Osteoblast (primary cell): ENCODE data around the gene HHAT. TPM values are rescaled to one million over a fixed set of nuclear protein-coding genes. Genes with fewer than 3 reads are reported as not detected.
"Not testable (repeated sequence)": the region's sequence is repeated elsewhere in the genome, so short reads cannot be mapped to it uniquely, and the experiment has no call there.

ENCODE experiments used
- DNase-seq: peaks from one replicate; pipeline ENCODE4 v3.0.0; 2011; ENCODE audit warnings: low spot score, mixed read lengths; ENCODE audit not compliant: insufficient read length; ENCODE audit errors: missing footprints
- H2AFZ ChIP-seq: 2 replicates; pipeline ENCODE4 v1.6.0; 2011; ENCODE audit warnings: mild to moderate bottlenecking, low read length
- H3K27ac ChIP-seq: 2 replicates; pipeline ENCODE4 v1.5.1; 2011; ENCODE audit warnings: mild to moderate bottlenecking, low read depth, low read length, moderate library complexity
- H3K27me3 ChIP-seq: 2 replicates; pipeline ENCODE4 v1.6.0; 2012; ENCODE audit warnings: mild to moderate bottlenecking, control low read depth, inconsistent platforms, low read length, moderate library complexity; ENCODE audit not compliant: insufficient read depth
- H3K36me3 ChIP-seq: 2 replicates; pipeline ENCODE4 v1.5.1; 2011; ENCODE audit warnings: mild to moderate bottlenecking, low read length, control low read depth, moderate library complexity; ENCODE audit not compliant: insufficient read depth
- H3K4me1 ChIP-seq: 2 replicates; pipeline ENCODE4 v1.5.1; 2011; ENCODE audit warnings: mild to moderate bottlenecking, low read length, control low read depth, moderate library complexity; ENCODE audit not compliant: insufficient read depth
- H3K4me2 ChIP-seq: 2 replicates; pipeline ENCODE4 v1.6.0; 2011; ENCODE audit warnings: mild to moderate bottlenecking, low read length; ENCODE audit not compliant: insufficient read depth
- H3K4me3 ChIP-seq: fragments of 200-600 bp; sonication (generic); 3 replicates; pipeline ENCODE4 v1.5.1; 2012; ENCODE audit warnings: mild to moderate bottlenecking, low read length, inconsistent platforms; ENCODE audit not compliant: insufficient read depth
- H3K79me2 ChIP-seq: 2 replicates; pipeline ENCODE4 v1.6.0; 2012; ENCODE audit warnings: mild to moderate bottlenecking, low read length, control low read depth, inconsistent platforms; ENCODE audit not compliant: insufficient read depth
- H3K9me3 ChIP-seq: 2 replicates; pipeline ENCODE4 v1.5.1; 2011; ENCODE audit warnings: low read depth, low read length, control low read depth
- H4K20me1 ChIP-seq: 2 replicates; pipeline ENCODE4 v1.6.0; 2012; ENCODE audit warnings: mild to moderate bottlenecking, low read length, control low read depth; ENCODE audit not compliant: insufficient read depth
- total RNA-seq: library from RNA; depleted of rRNA; stranded (reverse); fragments of >200 nt; gene quantifications from 2 replicates; pipeline ENCODE4 v1.2.3, GENCODE V29; 2012
- TF ChIP-seq, protein P1 (sequence below): IDR thresholded peaks from 2 replicates; pipeline ENCODE4 v1.5.1; 2011; ENCODE audit warnings: mild to moderate bottlenecking, low read depth, low read length, moderate library complexity; ENCODE audit errors: extremely low read depth

The HHAT gene
- total RNA-seq, 1 donor = 5.1 TPM

- Histone ChIP-seq H3K4me3 (no peak overlapping the region), H3K9me3 (no peaks in the 10 kb centered on the region), H2AFZ (no peak overlapping the region), H3K36me3 (no peaks in the 10 kb centered on the region), H3K4me1 (no peaks in the 10 kb centered on the region), H3K4me2 (no peak overlapping the region), H3K79me2 (no peaks in the 10 kb centered on the region), H3K27ac (no peak overlapping the region), H4K20me1 (no peaks in the 10 kb centered on the region), H3K27me3 (no peaks in the 10 kb centered on the region)
- TF ChIP-seq, protein P1, sequence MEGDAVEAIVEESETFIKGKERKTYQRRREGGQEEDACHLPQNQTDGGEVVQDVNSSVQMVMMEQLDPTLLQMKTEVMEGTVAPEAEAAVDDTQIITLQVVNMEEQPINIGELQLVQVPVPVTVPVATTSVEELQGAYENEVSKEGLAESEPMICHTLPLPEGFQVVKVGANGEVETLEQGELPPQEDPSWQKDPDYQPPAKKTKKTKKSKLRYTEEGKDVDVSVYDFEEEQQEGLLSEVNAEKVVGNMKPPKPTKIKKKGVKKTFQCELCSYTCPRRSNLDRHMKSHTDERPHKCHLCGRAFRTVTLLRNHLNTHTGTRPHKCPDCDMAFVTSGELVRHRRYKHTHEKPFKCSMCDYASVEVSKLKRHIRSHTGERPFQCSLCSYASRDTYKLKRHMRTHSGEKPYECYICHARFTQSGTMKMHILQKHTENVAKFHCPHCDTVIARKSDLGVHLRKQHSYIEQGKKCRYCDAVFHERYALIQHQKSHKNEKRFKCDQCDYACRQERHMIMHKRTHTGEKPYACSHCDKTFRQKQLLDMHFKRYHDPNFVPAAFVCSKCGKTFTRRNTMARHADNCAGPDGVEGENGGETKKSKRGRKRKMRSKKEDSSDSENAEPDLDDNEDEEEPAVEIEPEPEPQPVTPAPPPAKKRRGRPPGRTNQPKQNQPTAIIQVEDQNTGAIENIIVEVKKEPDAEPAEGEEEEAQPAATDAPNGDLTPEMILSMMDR = no peak
- DNase-seq = no peak
These were observed 88.0 kb downstream of the HHAT start for GRCh38 chr1:210416681-210417080.

GRCh38 chr1:210417881-210418280 lies 89.2 kb downstream of the HHAT start:
- Histone ChIP-seq H3K4me2 (no peak overlapping the region), H3K36me3 (no peaks in the 10 kb centered on the region), H3K4me1 (no peaks in the 10 kb centered on the region), H3K79me2 (no peaks in the 10 kb centered on the region), H4K20me1 (no peaks in the 10 kb centered on the region), H3K9me3 (no peaks in the 10 kb centered on the region), H3K4me3 (no peak overlapping the region), H3K27me3 (no peaks in the 10 kb centered on the region), H2AFZ (no peak overlapping the region), H3K27ac (no peak overlapping the region)
- TF ChIP-seq, protein P1 = no peak
- DNase-seq = no peak

- no peak overlapping the region for H3K4me2 ChIP-seq
- no peaks in the 10 kb centered on the region for H3K79me2 ChIP-seq
- H3K4me1 ChIP-seq = no peaks in the 10 kb centered on the region
- H3K27me3 ChIP-seq = no peaks in the 10 kb centered on the region
- no peak for DNase-seq
- no peak overlapping the region for H3K27ac ChIP-seq
- no peaks in the 10 kb centered on the region for H3K36me3 ChIP-seq
- H3K4me3 ChIP-seq = no peak overlapping the region
- no peaks in the 10 kb centered on the region for H3K9me3 ChIP-seq
- H4K20me1 ChIP-seq = no peaks in the 10 kb centered on the region
- no peak overlapping the region for H2AFZ ChIP-seq
- TF ChIP-seq, protein P1 = no peak
These were observed 90.4 kb downstream of the HHAT start for GRCh38 chr1:210418863-210419650.

GRCh38 chr1:210426696-210427095 lies 98.0 kb downstream of the HHAT start:
- not testable (repeated sequence) for H2AFZ ChIP-seq, H3K4me1 ChIP-seq, H3K27ac ChIP-seq, H3K4me3 ChIP-seq, H3K36me3 ChIP-seq, DNase-seq, H4K20me1 ChIP-seq, H3K4me2 ChIP-seq, H3K9me3 ChIP-seq, H3K79me2 ChIP-seq, H3K27me3 ChIP-seq
